Spleen (tissue), 11 donors: Measurements from ENCODE around the gene ST6GAL1. TPM values are rescaled to one million over a fixed set of nuclear protein-coding genes. Genes with fewer than 3 reads are reported as not detected.
"Not testable (repeated sequence)": the region's sequence is repeated elsewhere in the genome, so short reads cannot be mapped to it uniquely, and the experiment has no call there.

Source experiments
- DNase-seq: peaks from one replicate; pipeline ENCODE4 v3.0.0-alpha.2; 2020
- H3K27ac ChIP-seq, 8 donors: fragments of 200-600 bp; sonication (generic) in 7 of 8; 1 replicate in 4 of 8; 2 replicates in 4 of 8; pipeline versions ENCODE4 v1.5.0 to v1.8.0; 2016 to 2021; ENCODE audit warnings: inconsistent platforms in 4 of 8, mild to moderate bottlenecking in 4 of 8, moderate library complexity in 1 of 8
- H3K27me3 ChIP-seq, 7 donors: fragments of 200-600 bp; sonication (generic) in 6 of 7; replicated peaks in 1 of 7; 1 replicate in 4 of 7; 2 replicates in 3 of 7; pipeline versions ENCODE4 v1.5.0 to v1.8.0; 2016 to 2021; ENCODE audit warnings: inconsistent platforms in 3 of 7, mild to moderate bottlenecking in 1 of 7
- H3K36me3 ChIP-seq, 6 donors: fragments of 200-600 bp; sonication (generic) in 5 of 6; 1 replicate in 4 of 6; 2 replicates in 2 of 6; pipeline versions ENCODE4 v1.5.0 to v1.8.0; 2016 to 2021; ENCODE audit warnings: inconsistent platforms in 2 of 6
- H3K4me1 ChIP-seq, 6 donors: fragments of 200-600 bp; sonication (generic) in 5 of 6; 1 replicate in 3 of 6; 2 replicates in 3 of 6; pipeline versions ENCODE4 v1.5.0 to v1.8.0; 2016 to 2021; ENCODE audit warnings: inconsistent platforms in 3 of 6
- H3K4me3 ChIP-seq, 8 donors: fragments of 200-600 bp; sonication (generic) in 7 of 8; 1 replicate in 4 of 8; 2 replicates in 4 of 8; pipeline versions ENCODE4 v1.5.0 to v1.8.0; 2016 to 2021; ENCODE audit warnings: inconsistent platforms in 4 of 8, mild to moderate bottlenecking in 4 of 8, moderate library complexity in 2 of 8
- H3K9me3 ChIP-seq, 8 donors: fragments of 200-600 bp; sonication (generic) in 7 of 8; 1 replicate in 4 of 8; 2 replicates in 4 of 8; pipeline versions ENCODE4 v1.5.0 to v1.8.0; 2016 to 2021; ENCODE audit warnings: inconsistent platforms in 4 of 8
- POLR2A ChIP-seq, 3 donors: fragments of 450-650 bp; IDR thresholded peaks; one replicate each; pipeline ENCODE4 v1.5.1; 2017; ENCODE audit warnings: antibody characterized with exemption in 3 of 3, mild to moderate bottlenecking in 1 of 3
- POLR2AphosphoS5 ChIP-seq, 3 donors: sonication (generic); formaldehyde crosslinking; IDR thresholded peaks; one replicate each; pipeline ENCODE4 v1.5.1; 2017; ENCODE audit warnings: antibody characterized with exemption in 3 of 3
- WGBS, 5 donors: extraction: QIAGEN DNeasy Blood & Tissue Kit in 3 of 5; methylation state at CpG; one replicate each; pipeline versions ENCODE4 v1.1.5 to v1.1.7; 2013 to 2018; 5-methylcytosine and 5-hydroxymethylcytosine counted together
- intact Hi-C: fragments of 100-400 bp; cut with DNase I; formaldehyde crosslinking; loops from one replicate; pipeline ENCODE4 v1.15.0; 2023; ENCODE audit warnings: low total_unique reads
- polyA plus RNA-seq, 3 donors: library from polyadenylated mRNA; stranded (reverse); fragments of 200-250 nt; gene quantifications; one replicate each; pipeline ENCODE4 v1.2.1, GENCODE V29; 2013
- total RNA-seq, 7 donors: library from RNA; depleted of rRNA in 3 of 7; stranded (reverse); fragments of >200 nt in 3 of 7; fragmentation: NEBNext Ultra II Directional in 4 of 7; extraction: Animal tissue kit (Norgen Biotek cat#: 25700) in 4 of 7; gene quantifications; one replicate each; pipeline versions ENCODE4 v1.1.0 to v1.2.1, GENCODE V29; 2016 to 2021
- TF ChIP-seq, protein P1 (sequence below), 11 experiments: fragments of 200-600 bp in 7 of 11; fragments of 450-650 bp in 4 of 11; sonication (generic) in 4 of 11; IDR thresholded peaks in 8 of 11; conservative IDR thresholded peaks in 3 of 11; 1 replicate in 7 of 11; 2 replicates in 4 of 11; pipeline versions ENCODE4 v1.4.0 to v1.8.0; 2016 to 2021; ENCODE audit warnings: antibody characterized with exemption in 11 of 11, inconsistent platforms in 4 of 11, mild to moderate bottlenecking in 1 of 11
- donor health status: healthy with polysubstance abuse.
- donor health status: DM: no; HTN: no; CAD: no; lungs with moderate emphysema.
- donor health status: DM: no; HTN: no; CAD: no.
- donor health status: Bipolar disorder and iron deficiency.
- donor health status: healthy.
- donor health status: DM: no; HTN: no; CAD: no.
- donor health status: DM: yes; HTN: yes; CAD: no.

The ST6GAL1 gene
- total and polyA plus RNA-seq, 10 donors, result 46.7 to 247 (median 187) TPM

- Histone ChIP-seq H3K4me3 (no peak overlapping the region), H3K27ac (no peak overlapping the region), H3K4me1 (peaks cover 0 to 14% (median 2%) of the 10 kb centered on the region in 6 donors), H3K27me3 (no peaks in the 10 kb centered on the region), H3K9me3 (no peaks in the 10 kb centered on the region), H3K36me3 (no peaks in the 10 kb centered on the region)
- intact Hi-C loops, result no loop called here
- 78 to 89% (median 88%) methylated on average over 5 of the region's 5 CpGs for WGBS, 5 donors
- TF ChIP-seq POLR2A (IDR thresholded peaks at IDR 0.05), result no peak
- TF ChIP-seq POLR2AphosphoS5 (IDR thresholded peaks at IDR 0.05), result no peak
- TF ChIP-seq, protein P1, sequence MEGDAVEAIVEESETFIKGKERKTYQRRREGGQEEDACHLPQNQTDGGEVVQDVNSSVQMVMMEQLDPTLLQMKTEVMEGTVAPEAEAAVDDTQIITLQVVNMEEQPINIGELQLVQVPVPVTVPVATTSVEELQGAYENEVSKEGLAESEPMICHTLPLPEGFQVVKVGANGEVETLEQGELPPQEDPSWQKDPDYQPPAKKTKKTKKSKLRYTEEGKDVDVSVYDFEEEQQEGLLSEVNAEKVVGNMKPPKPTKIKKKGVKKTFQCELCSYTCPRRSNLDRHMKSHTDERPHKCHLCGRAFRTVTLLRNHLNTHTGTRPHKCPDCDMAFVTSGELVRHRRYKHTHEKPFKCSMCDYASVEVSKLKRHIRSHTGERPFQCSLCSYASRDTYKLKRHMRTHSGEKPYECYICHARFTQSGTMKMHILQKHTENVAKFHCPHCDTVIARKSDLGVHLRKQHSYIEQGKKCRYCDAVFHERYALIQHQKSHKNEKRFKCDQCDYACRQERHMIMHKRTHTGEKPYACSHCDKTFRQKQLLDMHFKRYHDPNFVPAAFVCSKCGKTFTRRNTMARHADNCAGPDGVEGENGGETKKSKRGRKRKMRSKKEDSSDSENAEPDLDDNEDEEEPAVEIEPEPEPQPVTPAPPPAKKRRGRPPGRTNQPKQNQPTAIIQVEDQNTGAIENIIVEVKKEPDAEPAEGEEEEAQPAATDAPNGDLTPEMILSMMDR (IDR thresholded peaks at IDR 0.05 in 8 of 11, conservative IDR thresholded peaks at IDR 0.05 in 3 of 11), result no peak
- no peak for DNase-seq
Observed at GRCh38 chr3:186886202-186886981, 43.9 kb upstream of the ST6GAL1 start.

DNA sequence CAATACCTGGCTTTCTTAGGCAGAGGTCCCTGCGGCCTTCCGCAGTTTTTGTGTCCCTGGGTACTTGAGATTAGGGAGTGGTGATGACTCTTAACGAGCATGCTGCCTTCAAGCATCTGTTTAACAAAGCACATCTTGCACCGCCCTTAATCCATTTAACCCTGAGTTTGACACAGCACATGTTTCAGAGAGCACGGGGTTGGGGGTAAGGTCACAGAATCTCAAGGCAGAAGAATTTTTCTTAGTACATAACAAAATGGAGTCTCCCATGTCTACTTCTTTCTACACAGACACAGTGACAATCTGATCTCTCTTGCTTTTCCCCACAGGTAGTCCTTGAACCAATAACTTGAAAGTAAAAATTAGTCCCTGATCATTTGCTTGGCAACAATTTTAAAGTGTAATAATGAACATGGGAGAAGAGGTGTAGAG is 42.8 kb upstream of the ST6GAL1 start:
- H3K9me3 ChIP-seq, intact Hi-C loops, H3K27me3 ChIP-seq, H3K4me1 ChIP-seq, DNase-seq, H3K27ac ChIP-seq, H3K4me3 ChIP-seq, H3K36me3 ChIP-seq: not testable (repeated sequence)
- WGBS, 5 donors, result 70 to 100% (median 84%) methylated on average over 2 to 3 of the region's 5 CpGs; no CpG with 5 or more reads in 1 of the 5 donors

- Histone ChIP-seq H3K36me3 (no peaks in the 10 kb centered on the region), H3K4me3 (no peak overlapping the region), H3K9me3 (no peaks in the 10 kb centered on the region), H3K27ac (no peak overlapping the region), H3K27me3 (no peaks in the 10 kb centered on the region), H3K4me1 (no peaks in the 10 kb centered on the region)
- intact Hi-C loops, result no loop called here
- no peak for DNase-seq
- WGBS, 5 donors, result 25 to 34% (median 29%) methylated on average over 6 of the region's 6 CpGs
- TF ChIP-seq POLR2AphosphoS5 (IDR thresholded peaks at IDR 0.05), result no peak
- TF ChIP-seq, protein P1 (IDR thresholded peaks at IDR 0.05 in 8 of 11, conservative IDR thresholded peaks at IDR 0.05 in 3 of 11), result no peak
- TF ChIP-seq POLR2A (IDR thresholded peaks at IDR 0.05), result no peak
Observed at GRCh38 chr3:186888569-186888968, 41.8 kb upstream of the ST6GAL1 start.

- H3K27me3 ChIP-seq, H3K4me3 ChIP-seq, H3K9me3 ChIP-seq, H3K36me3 ChIP-seq, H3K27ac ChIP-seq, DNase-seq, H3K4me1 ChIP-seq, intact Hi-C loops: not testable (repeated sequence)
- 93 to 98% (median 97%) methylated on average over 4 of the region's 4 CpGs for WGBS, 5 donors
Observed at GRCh38 chr3:186889698-186890097, 40.6 kb upstream of the ST6GAL1 start.

DNA sequence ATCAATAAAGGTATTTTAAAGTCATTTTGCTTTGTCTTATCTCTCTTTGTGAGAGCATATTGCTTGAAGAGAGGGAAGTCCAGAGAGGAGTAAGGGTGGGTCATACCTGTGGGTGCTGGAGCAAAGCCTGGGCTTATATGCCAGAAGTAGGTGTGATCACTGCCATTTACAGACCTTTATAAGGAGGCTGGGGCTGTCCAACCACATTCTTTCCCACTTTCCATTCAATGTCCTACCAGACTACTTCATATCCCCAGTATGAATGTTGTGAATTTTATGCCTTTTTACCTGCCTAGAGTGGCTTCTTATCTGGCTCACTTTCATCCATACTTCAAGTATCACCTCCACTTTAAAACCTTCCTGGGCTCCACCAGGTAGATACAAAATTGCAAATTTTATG is 39.4 kb upstream of the ST6GAL1 start:
- intact Hi-C loops, result no loop called here
- no peaks in the 10 kb centered on the region for H3K27me3 ChIP-seq

GRCh38 chr3:186893071-186893470 is 37.3 kb upstream of the ST6GAL1 start:
- H3K4me1 ChIP-seq, DNase-seq, H3K9me3 ChIP-seq, H3K27me3 ChIP-seq, H3K4me3 ChIP-seq, H3K27ac ChIP-seq, intact Hi-C loops, H3K36me3 ChIP-seq: not testable (repeated sequence)
- 100% methylated on average over 1 of the region's 2 CpGs; no CpG with 5 or more reads in 4 of the 5 donors for WGBS, 5 donors

More for the DNA sequence above, 39.4 kb upstream of the ST6GAL1 start:
- H3K36me3 ChIP-seq, result no peaks in the 10 kb centered on the region
- no peaks in the 10 kb centered on the region for H3K4me1 ChIP-seq
- no peaks in the 10 kb centered on the region for H3K9me3 ChIP-seq
- H3K27ac ChIP-seq, result no peak overlapping the region
- no peak overlapping the region for H3K4me3 ChIP-seq
- no peak for DNase-seq
- TF ChIP-seq POLR2AphosphoS5 (IDR thresholded peaks at IDR 0.05), result no peak
- TF ChIP-seq POLR2A (IDR thresholded peaks at IDR 0.05), result no peak
- TF ChIP-seq, protein P1 (IDR thresholded peaks at IDR 0.05 in 8 of 11, conservative IDR thresholded peaks at IDR 0.05 in 3 of 11), result no peak
